COLO668 (cell line): Measurements from ENCODE around the gene MAP3K3.

Experiments used
- DNase-seq: peaks from one replicate; lab custom pipeline; 2025; ENCODE audit not compliant: unreplicated experiment; lab: John Stamatoyannopoulos, UW

Gene MAP3K3

GRCh38 chr17:63649813-63650212, 27.6 kb downstream of the MAP3K3 start:
- no peak for DNase-seq

GRCh38 chr17:63652106-63652505, 29.9 kb downstream of the MAP3K3 start:
- DNase-seq: no peak

GRCh38 chr17:63653050-63653449, 30.8 kb downstream of the MAP3K3 start:
- no peak for DNase-seq

- no peak for DNase-seq
Measured at GRCh38 chr17:63657786-63658185, 35.6 kb downstream of the MAP3K3 start.

- DNase-seq: no peak
Measured at GRCh38 chr17:63658366-63658765, 36.1 kb downstream of the MAP3K3 start.

- no peak for DNase-seq
Measured at GRCh38 chr17:63659850-63660249, 37.6 kb downstream of the MAP3K3 start.

GRCh38 chr17:63665527-63666214, 43.5 kb downstream of the MAP3K3 start:
- no peak for DNase-seq

GRCh38 chr17:63672856-63673255, 50.6 kb downstream of the MAP3K3 start:
- no peak for DNase-seq

- DNase-seq: no peak
Measured at GRCh38 chr17:63675231-63675606, 53.0 kb downstream of the MAP3K3 start.

GRCh38 chr17:63675607-63676546, 53.7 kb downstream of the MAP3K3 start:
- no peak for DNase-seq

- no peak for DNase-seq
Measured at GRCh38 chr17:63676584-63676983, 54.4 kb downstream of the MAP3K3 start.

- no peak for DNase-seq
Measured at GRCh38 chr17:63679214-63679613, 57.0 kb downstream of the MAP3K3 start.

- DNase-seq: no peak
Measured at GRCh38 chr17:63680700-63681099, 58.5 kb downstream of the MAP3K3 start.

GRCh38 chr17:63681530-63681929, 59.3 kb downstream of the MAP3K3 start:
- DNase-seq: no peak

GRCh38 chr17:63682441-63682840, 60.2 kb downstream of the MAP3K3 start:
- no peak for DNase-seq

GRCh38 chr17:63682981-63683380, 60.8 kb downstream of the MAP3K3 start:
- DNase-seq: no peak

- DNase-seq: no peak
Measured at GRCh38 chr17:63685041-63685440, 62.8 kb downstream of the MAP3K3 start.

GRCh38 chr17:63685578-63685977, 63.4 kb downstream of the MAP3K3 start:
- DNase-seq: no peak

- DNase-seq: no peak
Measured at GRCh38 chr17:63686138-63686685, 64.0 kb downstream of the MAP3K3 start.

GRCh38 chr17:63688396-63689020, 66.3 kb downstream of the MAP3K3 start:
- no peak for DNase-seq

- no peak for DNase-seq
Measured at GRCh38 chr17:63689479-63689878, 67.3 kb downstream of the MAP3K3 start.
